ENCODE data around the gene PPP1R14B. TPM values are rescaled to one million over a fixed set of nuclear protein-coding genes. Genes with fewer than 3 reads are reported as not detected.

Gene PPP1R14B
- total RNA-seq, 2 donors from 2014 or later: 113 to 234 TPM

DNA sequence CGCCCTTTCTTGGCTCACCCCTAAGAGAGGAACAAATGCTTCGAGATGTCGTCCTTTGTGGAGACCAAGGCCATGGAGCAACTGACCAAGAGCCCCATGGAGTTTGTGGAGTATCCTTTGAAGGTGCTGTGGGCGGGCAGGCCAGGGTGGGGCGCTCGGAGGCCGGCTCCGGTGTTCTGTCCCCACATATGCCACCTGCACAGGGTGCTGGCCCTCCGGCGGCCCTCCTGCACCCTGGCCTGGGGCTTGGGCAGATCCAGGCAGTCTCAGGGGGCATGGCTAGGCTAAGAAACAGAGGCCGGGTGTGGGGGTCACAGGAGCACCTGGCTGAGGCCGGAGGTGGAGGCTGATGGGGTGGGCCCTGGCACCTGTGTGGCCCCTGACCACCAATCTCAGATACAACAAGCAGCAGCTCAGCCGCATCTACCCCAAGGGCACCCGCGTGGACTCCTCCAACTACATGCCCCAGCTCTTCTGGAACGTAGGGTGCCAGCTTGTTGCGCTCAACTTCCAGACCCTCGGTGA is 14.9 kb upstream of the PPP1R14B start:
- Histone ChIP-seq H3K36me3 (peaks cover 31% of the 10 kb centered on the region), H3K27ac (no peak overlapping the region), H3K4me1 (no peaks in the 10 kb centered on the region), H3K9me3 (no peaks in the 10 kb centered on the region), H3K4me3 (no peak overlapping the region), H3K9ac (ENCODE audit: low read depth in 2 of 2, low read length in 2 of 2) (no peak overlapping the region), H3K27me3 (no peaks in the 10 kb centered on the region)
- TF ChIP-seq, protein P1, sequence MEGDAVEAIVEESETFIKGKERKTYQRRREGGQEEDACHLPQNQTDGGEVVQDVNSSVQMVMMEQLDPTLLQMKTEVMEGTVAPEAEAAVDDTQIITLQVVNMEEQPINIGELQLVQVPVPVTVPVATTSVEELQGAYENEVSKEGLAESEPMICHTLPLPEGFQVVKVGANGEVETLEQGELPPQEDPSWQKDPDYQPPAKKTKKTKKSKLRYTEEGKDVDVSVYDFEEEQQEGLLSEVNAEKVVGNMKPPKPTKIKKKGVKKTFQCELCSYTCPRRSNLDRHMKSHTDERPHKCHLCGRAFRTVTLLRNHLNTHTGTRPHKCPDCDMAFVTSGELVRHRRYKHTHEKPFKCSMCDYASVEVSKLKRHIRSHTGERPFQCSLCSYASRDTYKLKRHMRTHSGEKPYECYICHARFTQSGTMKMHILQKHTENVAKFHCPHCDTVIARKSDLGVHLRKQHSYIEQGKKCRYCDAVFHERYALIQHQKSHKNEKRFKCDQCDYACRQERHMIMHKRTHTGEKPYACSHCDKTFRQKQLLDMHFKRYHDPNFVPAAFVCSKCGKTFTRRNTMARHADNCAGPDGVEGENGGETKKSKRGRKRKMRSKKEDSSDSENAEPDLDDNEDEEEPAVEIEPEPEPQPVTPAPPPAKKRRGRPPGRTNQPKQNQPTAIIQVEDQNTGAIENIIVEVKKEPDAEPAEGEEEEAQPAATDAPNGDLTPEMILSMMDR (IDR thresholded peaks at IDR 0.05): no peak
- no peak for DNase-seq
- intact Hi-C loops (cut with DNase I): no loop called here

GRCh38 chr11:64260147-64260708 is 13.5 kb upstream of the PPP1R14B start:
- Histone ChIP-seq H3K4me1 (no peaks in the 10 kb centered on the region), H3K9me3 (no peaks in the 10 kb centered on the region), H3K36me3 (peaks cover 27% of the 10 kb centered on the region), H3K27me3 (no peaks in the 10 kb centered on the region), H3K4me3 (no peak overlapping the region), H3K9ac (ENCODE audit: low read depth in 2 of 2, low read length in 2 of 2) (no peak overlapping the region), H3K27ac (no peak overlapping the region)
- TF ChIP-seq, protein P1 (IDR thresholded peaks at IDR 0.05): no peak
- no peak for DNase-seq
- intact Hi-C loops (cut with DNase I): no loop called here

GRCh38 chr11:64259533-64260067 is 12.9 kb upstream of the PPP1R14B start:
- peaks cover 21% of the 10 kb centered on the region for H3K36me3 ChIP-seq
- TF ChIP-seq, protein P1 (IDR thresholded peaks at IDR 0.05): no peak
- intact Hi-C loops (cut with DNase I): no loop called here

DNA sequence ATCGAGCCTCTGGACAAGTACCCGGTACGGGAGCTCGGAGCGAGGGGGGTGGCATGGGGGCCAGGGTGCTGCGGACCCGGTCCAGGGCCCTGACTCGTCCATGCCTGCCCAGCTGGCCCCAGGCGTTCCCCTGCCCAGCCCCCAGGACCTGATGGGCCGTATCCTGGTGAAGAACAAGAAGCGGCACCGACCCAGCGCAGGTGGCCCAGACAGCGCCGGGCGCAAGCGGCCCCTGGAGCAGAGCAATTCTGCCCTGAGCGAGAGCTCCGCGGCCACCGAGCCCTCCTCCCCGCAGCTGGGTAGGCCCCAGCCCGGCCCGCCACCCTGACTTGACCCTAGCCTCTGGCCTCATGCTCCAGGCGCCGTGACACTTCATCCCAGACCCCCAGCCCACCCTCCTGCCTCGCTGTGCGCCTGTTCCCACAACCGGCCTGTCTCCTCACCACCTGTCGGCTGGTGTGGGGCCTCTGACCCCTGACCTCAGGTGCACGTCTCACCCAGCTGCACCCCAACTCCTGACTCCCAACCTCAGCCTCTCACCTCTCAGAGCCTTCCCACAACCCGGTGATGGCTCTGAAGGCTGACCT is 12.3 kb upstream of the PPP1R14B start:
- intact Hi-C loops (cut with DNase I): no loop called here
- Histone ChIP-seq H3K4me3 (no peak overlapping the region), H3K4me1 (no peaks in the 10 kb centered on the region), H3K36me3 (peaks cover 20% of the 10 kb centered on the region), H3K27ac (no peak overlapping the region), H3K9me3 (no peaks in the 10 kb centered on the region), H3K27me3 (no peaks in the 10 kb centered on the region), H3K9ac (ENCODE audit: low read depth in 2 of 2, low read length in 2 of 2) (no peak overlapping the region)
- no peak for DNase-seq
- TF ChIP-seq, protein P1 (IDR thresholded peaks at IDR 0.05): no peak

More at GRCh38 chr11:64259533-64260067, 12.9 kb upstream of the PPP1R14B start:
- no peak overlapping the region for H3K4me3 ChIP-seq
- no peaks in the 10 kb centered on the region for H3K4me1 ChIP-seq
- H3K9ac ChIP-seq (ENCODE audit: low read depth in 2 of 2, low read length in 2 of 2): no peak overlapping the region
- H3K9me3 ChIP-seq: no peaks in the 10 kb centered on the region
- DNase-seq: no peak
- no peak overlapping the region for H3K27ac ChIP-seq
- H3K27me3 ChIP-seq: no peaks in the 10 kb centered on the region

DNA sequence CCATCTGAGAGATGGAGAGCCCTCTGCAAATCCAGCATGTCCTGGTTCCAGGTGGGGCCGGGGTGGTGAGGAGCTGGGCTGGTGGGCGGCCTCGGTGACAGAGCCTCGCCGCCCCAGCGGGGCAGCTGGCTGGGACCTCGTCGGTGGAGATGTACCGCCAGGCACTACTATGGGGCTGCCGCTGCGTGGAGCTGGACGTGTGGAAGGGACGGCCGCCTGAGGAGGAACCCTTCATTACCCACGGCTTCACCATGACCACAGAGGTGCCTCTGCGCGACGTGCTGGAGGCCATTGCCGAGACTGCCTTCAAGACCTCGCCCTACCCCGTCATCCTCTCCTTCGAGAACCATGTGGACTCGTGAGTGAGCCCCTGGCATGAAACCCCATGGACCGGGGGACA is 11.6 kb upstream of the PPP1R14B start:
- Histone ChIP-seq H3K27me3 (no peaks in the 10 kb centered on the region), H3K9me3 (no peaks in the 10 kb centered on the region), H3K27ac (no peak overlapping the region), H3K4me3 (no peak overlapping the region), H3K36me3 (peaks cover 14% of the 10 kb centered on the region), H3K4me1 (peaks cover 1% of the 10 kb centered on the region), H3K9ac (ENCODE audit: low read depth in 2 of 2, low read length in 2 of 2) (no peak overlapping the region)
- intact Hi-C loops (cut with DNase I): no loop called here
- no peak for DNase-seq
- TF ChIP-seq, protein P1 (IDR thresholded peaks at IDR 0.05): no peak
